ENCODE measurements around the gene MINDY3.

Gene MINDY3

GRCh38 chr10:15824498-15824897 lies 35.8 kb downstream of the MINDY3 start:
- TF ChIP-seq TAF1 (IDR thresholded peaks at IDR 0.05; ENCODE audit: borderline replicate concordance, insufficient read depth, low read length) (no peak), SIN3A (IDR thresholded peaks at IDR 0.05; ENCODE audit: borderline replicate concordance, insufficient read depth, low read length) (no peak)

- no peak for TF ChIP-seq FOXP2 (optimal IDR thresholded peaks at IDR 0.05; ENCODE audit: borderline replicate concordance, extremely low read depth, extremely low read length, insufficient read depth)
- TF ChIP-seq TAF1 (IDR thresholded peaks at IDR 0.05; ENCODE audit: borderline replicate concordance, insufficient read depth, low read length): no peak
- no peak for TF ChIP-seq REST (IDR thresholded peaks at IDR 0.05; ENCODE audit: insufficient read depth in 1 of 2, low read depth in 2 of 2, low read length in 2 of 2)
- TF ChIP-seq POLR2AphosphoS5 (IDR thresholded peaks at IDR 0.05; ENCODE audit: low read depth, low read length): no peak
- TF ChIP-seq SIN3A (IDR thresholded peaks at IDR 0.05; ENCODE audit: borderline replicate concordance, insufficient read depth, low read length): no peak
Observed at GRCh38 chr10:15822131-15822530, 38.2 kb downstream of the MINDY3 start.

- no peak for TF ChIP-seq FOXP2 (optimal IDR thresholded peaks at IDR 0.05; ENCODE audit: borderline replicate concordance, extremely low read depth, extremely low read length, insufficient read depth)
- no peak for TF ChIP-seq SIN3A (IDR thresholded peaks at IDR 0.05; ENCODE audit: borderline replicate concordance, insufficient read depth, low read length)
- TF ChIP-seq REST (IDR thresholded peaks at IDR 0.05; ENCODE audit: insufficient read depth in 1 of 2, low read depth in 2 of 2, low read length in 2 of 2): no peak
- no peak for TF ChIP-seq POLR2AphosphoS5 (IDR thresholded peaks at IDR 0.05; ENCODE audit: low read depth, low read length)
- no peak for TF ChIP-seq TAF1 (IDR thresholded peaks at IDR 0.05; ENCODE audit: borderline replicate concordance, insufficient read depth, low read length)
Observed at GRCh38 chr10:15821046-15821683, 39.1 kb downstream of the MINDY3 start.

GRCh38 chr10:15817409-15818046 lies 42.8 kb downstream of the MINDY3 start:
- no peak for TF ChIP-seq TAF1 (IDR thresholded peaks at IDR 0.05; ENCODE audit: borderline replicate concordance, insufficient read depth, low read length)
- no peak for TF ChIP-seq REST (IDR thresholded peaks at IDR 0.05; ENCODE audit: insufficient read depth in 1 of 2, low read depth in 2 of 2, low read length in 2 of 2)
- TF ChIP-seq POLR2AphosphoS5 (IDR thresholded peaks at IDR 0.05; ENCODE audit: low read depth, low read length): no peak
- no peak for TF ChIP-seq FOXP2 (optimal IDR thresholded peaks at IDR 0.05; ENCODE audit: borderline replicate concordance, extremely low read depth, extremely low read length, insufficient read depth)
- TF ChIP-seq SIN3A (IDR thresholded peaks at IDR 0.05; ENCODE audit: borderline replicate concordance, insufficient read depth, low read length): no peak

- TF ChIP-seq REST (IDR thresholded peaks at IDR 0.05; ENCODE audit: insufficient read depth in 1 of 2, low read depth in 2 of 2, low read length in 2 of 2) (no peak), FOXP2 (optimal IDR thresholded peaks at IDR 0.05; ENCODE audit: borderline replicate concordance, extremely low read depth, extremely low read length, insufficient read depth) (no peak), TAF1 (IDR thresholded peaks at IDR 0.05; ENCODE audit: borderline replicate concordance, insufficient read depth, low read length) (no peak), SIN3A (IDR thresholded peaks at IDR 0.05; ENCODE audit: borderline replicate concordance, insufficient read depth, low read length) (no peak), POLR2AphosphoS5 (IDR thresholded peaks at IDR 0.05; ENCODE audit: low read depth, low read length) (no peak)
Observed at GRCh38 chr10:15815242-15815885, 44.9 kb downstream of the MINDY3 start.

Data from PFSK-1 (cell line).